ENCODE data around the gene NDUFA6.
"Not testable (repeated sequence)": the region's sequence is repeated elsewhere in the genome, so short reads cannot be mapped to it uniquely, and the experiment has no call there.

The NDUFA6 gene

GRCh38 chr22:42112793-42113192 lies 22.2 kb upstream of the NDUFA6 start:
- DNase-seq = peak; percentile 51

- peak; percentile 31 for DNase-seq
Observed at GRCh38 chr22:42111798-42112197, 21.2 kb upstream of the NDUFA6 start.

DNA sequence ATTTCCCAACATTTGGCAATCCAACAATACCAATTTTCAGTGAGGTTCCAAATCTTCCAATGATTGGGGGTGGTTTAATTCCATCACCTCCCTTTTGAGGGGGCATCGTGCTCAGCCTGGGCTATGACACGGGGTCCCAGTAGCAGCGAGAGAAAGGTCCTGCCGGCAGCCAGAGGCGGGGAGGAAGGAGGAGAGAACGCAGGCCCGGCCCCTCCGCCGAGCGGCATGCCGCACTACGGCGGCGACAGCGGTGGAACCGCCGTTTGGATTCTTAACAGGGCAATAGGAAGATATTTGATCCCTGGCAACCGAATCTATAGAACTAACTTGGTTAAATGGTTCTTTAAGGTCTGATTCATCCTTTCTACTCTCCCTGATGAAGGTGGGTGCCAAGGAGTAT lies 18.3 kb upstream of the NDUFA6 start:
- no peak for DNase-seq

- DNase-seq = not testable (repeated sequence)
Observed at GRCh38 chr22:42104332-42104860, 13.8 kb upstream of the NDUFA6 start.

DNA sequence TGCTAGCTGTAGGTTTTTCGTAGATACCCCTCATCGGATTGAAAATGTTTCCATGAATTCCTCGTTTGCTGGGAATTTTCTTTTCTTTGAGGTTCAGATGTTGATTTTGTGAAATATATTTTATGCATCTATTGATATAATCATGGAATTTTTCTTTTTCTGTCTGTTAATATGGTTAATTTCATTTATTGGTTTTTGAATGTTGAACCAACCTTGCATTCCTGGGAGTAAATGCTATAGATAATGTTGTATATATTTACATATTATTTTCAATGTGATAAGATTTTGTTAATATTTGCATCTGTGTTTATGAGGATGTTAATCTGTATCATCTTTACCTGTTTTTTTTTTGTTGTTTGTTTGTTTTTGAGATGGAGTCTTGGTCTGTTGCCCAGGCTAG lies 10.6 kb upstream of the NDUFA6 start:
- DNase-seq = no peak

DNA sequence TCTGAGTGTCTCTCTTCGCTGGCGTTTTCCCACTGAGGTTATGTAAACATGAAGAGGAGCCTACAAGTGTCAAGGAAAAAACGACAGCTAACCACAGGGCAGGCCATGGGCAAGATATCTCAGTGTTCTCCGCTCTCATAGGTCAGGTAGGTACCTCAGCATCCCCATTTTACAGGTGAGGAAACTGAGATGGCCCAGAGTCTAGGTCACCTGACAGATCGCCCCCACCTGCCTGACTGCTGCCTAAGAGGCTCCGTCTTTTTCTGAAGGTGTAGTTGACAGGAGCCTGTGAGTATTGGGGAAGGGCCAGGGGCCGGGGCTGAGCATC lies 847 bp upstream of the NDUFA6 start:
- DNase-seq = peak; percentile 71

DNA sequence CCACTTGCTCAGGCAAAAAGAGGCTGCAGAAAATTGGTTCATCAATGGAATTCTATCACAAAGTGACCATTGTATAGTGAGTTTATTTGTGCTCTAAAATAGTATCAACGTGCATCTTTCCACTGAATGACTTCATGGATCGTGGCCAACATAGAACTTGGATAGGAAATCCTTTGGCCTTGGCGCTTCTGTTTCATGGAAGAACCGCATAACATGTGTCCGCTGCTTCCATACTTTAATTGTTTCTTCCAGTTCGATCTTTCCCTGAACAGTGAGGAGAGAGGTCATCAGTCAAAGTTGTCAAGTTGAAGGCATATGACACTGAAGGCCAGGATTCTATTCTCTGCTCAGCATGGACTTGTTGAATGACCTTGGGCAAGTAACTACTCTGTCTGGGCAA lies 4.5 kb downstream of the NDUFA6 start:
- no peak for DNase-seq

DNA sequence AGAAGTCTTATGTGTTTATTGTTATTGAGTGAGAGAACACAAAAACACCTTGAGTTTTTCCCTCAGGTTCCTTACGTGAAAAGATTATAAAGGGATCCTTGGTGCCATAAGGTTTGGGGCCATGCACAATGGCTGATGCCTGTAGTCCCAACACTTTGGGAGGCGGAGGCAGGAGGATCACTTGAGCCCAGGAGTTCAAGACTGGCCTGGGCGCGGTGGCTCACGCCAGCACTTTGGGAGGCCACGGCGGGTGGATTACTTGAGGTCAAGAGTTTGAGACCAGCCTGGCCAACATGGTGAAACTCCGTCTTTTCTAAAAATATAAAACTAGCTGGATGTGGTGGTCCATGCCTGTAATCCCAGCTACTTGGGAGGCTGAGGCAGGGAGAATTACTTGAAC lies 5.7 kb downstream of the NDUFA6 start:
- no peak for DNase-seq

GRCh38 chr22:42083119-42083518 lies 7.5 kb downstream of the NDUFA6 start:
- no peak for DNase-seq

DNA sequence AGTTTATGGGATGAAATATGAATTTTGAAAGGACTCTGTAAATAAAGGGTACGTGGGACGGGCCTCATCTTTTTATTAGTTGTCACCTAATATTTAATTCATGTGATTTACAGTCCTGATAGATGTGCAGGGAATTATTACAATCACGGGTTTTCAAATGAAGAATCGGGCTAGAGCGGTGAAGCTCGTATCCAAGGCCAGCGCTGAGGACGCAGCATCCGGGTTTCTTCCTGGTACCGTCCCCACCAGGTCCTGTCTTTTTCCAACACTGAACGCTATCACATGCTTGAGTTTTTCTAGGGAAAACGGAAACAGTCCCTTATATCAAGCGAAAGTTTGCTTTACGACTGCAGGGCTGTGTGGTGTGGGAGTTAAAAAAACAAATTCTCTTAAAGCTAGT lies 10.3 kb downstream of the NDUFA6 start:
- DNase-seq = peak; percentile 65

DNA sequence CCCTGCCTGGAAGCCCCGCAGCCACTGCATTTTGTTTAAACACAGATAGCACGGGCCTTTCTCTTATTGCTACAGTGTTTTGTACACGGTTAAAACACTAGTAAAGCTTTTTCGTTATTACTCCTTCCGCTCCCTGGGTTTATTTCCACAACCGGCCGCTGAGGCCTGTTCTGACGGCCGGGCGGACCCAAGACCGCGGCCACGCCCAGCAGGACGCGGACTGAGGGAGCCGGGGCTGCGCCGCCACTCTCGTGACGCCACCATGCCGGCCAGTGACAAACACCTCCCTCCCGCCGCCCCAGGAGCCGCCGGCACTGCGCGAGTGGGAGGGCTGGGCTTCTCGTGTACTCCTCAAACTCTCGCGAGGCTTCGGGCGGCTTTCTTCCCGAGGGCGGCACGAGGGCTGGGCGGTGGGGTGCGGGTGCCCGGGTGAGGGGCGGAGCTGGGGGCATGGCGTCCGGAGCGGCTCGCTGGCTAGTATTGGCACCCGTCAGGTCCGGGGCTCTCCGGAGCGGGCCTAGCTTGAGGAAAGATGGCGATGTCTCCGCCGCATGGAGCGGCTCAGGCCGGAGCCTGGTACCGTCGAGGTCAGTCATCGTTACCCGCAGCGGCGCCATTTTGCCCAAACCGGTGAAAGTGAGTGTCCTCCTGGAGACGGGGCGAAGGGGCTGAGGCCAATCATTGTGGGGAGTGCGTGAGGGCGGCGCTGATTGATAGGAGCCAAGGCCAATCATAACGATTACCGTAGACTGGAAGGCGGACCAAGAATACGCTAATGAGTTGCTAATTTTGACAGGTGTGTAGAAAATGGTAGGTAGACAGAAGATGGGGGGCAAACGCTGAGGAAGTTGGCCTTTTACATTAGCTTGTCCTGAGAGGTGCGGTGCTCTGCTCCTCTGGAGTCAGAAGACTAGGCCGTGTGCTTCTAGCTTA lies 11.0 kb downstream of the NDUFA6 start, which contains the start of gene SMDT1:
SMDT1 (plus strand) TSS at position 382 of the 933 bp plus-strand sequence; CDS start at position 451, 69 bp downstream.
- DNase-seq = peak; percentile 100

- DNase-seq = no peak
Observed at GRCh38 chr22:42078469-42079318, 11.9 kb downstream of the NDUFA6 start.

- DNase-seq = no peak
Observed at GRCh38 chr22:42077486-42078125, 13.0 kb downstream of the NDUFA6 start.

DNA sequence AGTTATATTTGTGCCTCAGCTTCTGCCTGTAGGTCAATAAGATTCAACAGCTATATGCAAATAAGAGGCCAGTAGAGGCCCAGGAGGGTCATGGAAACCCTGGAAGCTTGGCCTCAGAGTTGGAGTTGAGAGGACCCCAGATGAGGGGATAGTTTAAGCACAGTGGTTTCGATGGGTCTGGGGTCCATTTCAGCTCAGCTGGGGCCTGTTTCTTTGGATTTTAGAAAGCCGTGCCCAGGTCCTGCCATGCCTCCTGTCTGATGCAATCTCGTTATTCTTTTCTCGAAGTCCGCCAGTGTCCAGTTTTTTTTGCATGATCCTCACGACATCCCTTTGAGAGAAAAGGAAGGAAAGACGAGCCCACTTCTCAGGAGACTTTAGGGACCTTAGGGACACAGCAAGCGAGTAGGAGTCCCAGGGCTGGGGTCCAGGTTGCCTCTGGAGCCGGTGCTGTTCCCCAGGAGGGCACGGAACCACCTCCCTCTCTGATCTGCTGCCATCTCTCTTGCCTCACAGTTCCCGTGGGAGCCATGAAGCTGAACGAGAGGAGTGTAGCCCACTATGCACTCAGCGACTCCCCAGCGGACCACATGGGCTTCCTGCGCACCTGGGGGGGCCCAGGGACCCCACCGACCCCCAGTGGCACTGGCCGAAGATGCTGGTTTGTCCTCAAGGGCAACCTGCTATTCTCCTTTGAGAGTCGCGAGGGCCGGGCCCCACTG lies 13.6 kb downstream of the NDUFA6 start:
- DNase-seq = no peak

DNA sequence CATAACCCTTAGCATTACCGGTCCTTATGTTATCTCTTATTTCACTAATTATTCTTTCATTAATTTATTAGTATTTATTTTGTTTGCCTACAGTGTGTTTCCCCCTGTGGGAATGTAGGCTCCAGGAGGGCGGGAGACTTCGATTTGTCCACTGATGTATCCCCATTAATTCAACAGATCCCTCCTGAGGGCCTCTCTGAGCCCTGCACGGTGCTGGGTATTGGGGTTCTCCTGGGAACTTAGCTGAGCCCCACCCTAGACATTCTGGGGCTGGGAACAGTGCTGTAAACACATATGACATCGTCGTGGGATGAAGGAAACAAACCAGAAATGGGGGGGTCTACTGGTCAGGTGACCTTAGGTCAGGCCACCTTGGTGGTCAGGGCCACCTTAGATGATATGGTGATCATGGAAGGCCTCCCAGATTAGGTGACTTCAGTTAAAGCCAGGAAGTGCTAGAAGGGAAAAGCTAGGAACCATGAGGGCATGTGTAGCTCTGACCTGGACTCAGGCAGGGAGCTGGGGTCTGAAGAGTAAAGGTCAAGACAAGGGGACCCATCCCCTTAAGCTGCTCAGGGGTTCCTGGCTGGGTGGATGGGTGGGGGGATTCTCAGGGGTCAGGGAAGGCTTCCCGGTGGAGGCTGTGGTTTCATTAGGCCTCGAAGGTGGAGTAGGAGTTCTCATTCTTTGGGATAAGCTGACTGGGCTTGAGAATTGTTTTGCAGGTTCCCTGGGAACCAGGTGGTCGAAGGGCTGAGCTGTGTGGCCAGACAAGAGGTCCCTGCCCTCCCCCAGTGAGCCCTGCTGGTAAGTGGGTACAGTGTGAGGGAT lies 15.5 kb downstream of the NDUFA6 start:
- DNase-seq = no peak

DNA sequence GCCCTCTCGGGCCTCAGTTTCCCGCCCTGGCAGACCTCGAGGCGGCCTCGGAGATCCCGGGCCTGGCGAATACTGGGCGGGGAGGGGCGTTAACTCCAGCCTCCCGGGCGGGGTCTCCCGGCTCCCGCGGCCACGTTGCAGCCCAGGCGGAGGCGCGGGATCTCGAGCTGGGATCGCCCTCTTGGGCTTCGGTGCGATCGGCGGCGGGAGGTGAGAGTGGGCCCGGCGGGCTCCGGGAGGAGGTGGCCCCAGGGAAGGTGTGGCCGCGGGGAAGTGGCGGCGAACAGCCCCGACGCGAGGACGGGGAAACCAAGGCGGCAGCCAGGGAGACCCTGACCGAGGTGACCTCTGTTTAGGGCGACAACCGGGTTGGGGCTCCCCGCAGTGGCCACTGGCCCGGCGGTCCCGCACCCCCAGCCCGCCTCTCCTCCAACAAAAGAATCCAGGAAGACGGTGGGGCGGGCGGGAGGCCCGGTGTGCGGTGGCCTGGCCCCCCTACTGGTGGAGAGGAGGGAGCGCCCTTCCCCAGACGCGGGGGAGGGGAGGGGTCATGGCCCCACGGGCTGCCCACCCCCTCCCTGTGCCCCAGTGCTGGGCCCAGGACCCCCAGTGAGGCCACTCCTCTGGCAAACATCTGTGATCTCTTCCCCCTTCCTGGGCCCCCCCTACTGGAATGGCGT lies 16.3 kb downstream of the NDUFA6 start, which contains the start of gene PHETA2:
PHETA2 (plus strand) TSS at position 117 of the 680 bp plus-strand sequence. CDS start 3,046 bp downstream, outside the sequence.
- peak; percentile 61 for DNase-seq

- DNase-seq = no peak
Observed at GRCh38 chr22:42073621-42074041, 16.9 kb downstream of the NDUFA6 start.

- peak; percentile 25 for DNase-seq
Observed at GRCh38 chr22:42072606-42073330, 17.8 kb downstream of the NDUFA6 start.

DNA sequence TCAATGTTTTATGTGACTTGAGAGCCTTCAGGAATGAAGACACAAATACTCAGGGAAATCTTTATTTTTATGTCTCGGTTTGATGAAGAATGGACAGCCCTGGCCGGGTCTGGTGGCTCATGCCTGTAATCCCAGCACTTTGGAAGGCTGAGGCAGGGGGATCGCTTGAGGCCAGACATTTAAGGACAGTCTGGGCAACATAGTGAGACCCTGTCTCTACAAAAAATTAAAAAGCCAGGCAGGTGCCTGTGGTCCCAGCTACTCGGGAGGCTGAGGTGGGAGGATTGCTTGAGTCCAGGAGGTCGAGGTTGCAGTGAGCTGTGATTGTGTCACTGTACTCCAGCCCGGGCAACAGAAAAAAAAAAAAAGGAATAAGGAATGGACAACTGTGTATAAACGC lies 19.1 kb downstream of the NDUFA6 start:
- DNase-seq = not testable (repeated sequence)
